Muscle of back (tissue), 13 donors: Measurements from ENCODE around the gene ARL14EP. TPM values are rescaled to one million over a fixed set of nuclear protein-coding genes. Genes with fewer than 3 reads are reported as not detected.

Source experiments
- DNase-seq, 3 donors: peaks; one replicate each; pipeline versions ENCODE4 v3.0.0 to v3.0.0-alpha.2; 2013
- long read RNA-seq, 9 donors: transcript quantifications; one replicate each; lab custom pipeline, GENCODE V29; 2026
- polyA plus RNA-seq, 10 donors: library from polyadenylated mRNA; unstranded; fragments of 120-200 nt; gene quantifications; one replicate each; pipeline ENCODE4 v1.2.1, GENCODE V29; 2013; ENCODE audit not compliant: insufficient read length in 10 of 10

The ARL14EP gene
- polyA plus RNA-seq = 10 to 100 TPM; 31.7 to 41.7 (median 36.8) TPM
- long read RNA-seq, donor 1, transcript ARL14EP-201 (4 exons, 2,430 nt) = major isoform, 11 of 15 reads
- long read RNA-seq, donor 1, partial matches to known transcripts = 0 of 15 reads
- long read RNA-seq, donor 1, other reads (novel, unspliced or antisense) = 0 of 15 reads
- long read RNA-seq, donor 2, transcript ARL14EP-201 (4 exons, 2,430 nt) = major isoform, 6 of 9 reads
- long read RNA-seq, donor 2, partial matches to known transcripts = 0 of 9 reads
- long read RNA-seq, donor 2, other reads (novel, unspliced or antisense) = 0 of 9 reads
- long read RNA-seq, donor 3 = 0 reads
- long read RNA-seq, donor 4, transcript ARL14EP-201 (4 exons, 2,430 nt) = major isoform, 7 of 12 reads
- long read RNA-seq, donor 4, transcript ARL14EP-203 (2 exons, 587 nt) = minor isoform, 5 of 12 reads
- long read RNA-seq, donor 4, partial matches to known transcripts = 0 of 12 reads
- long read RNA-seq, donor 4, other reads (novel, unspliced or antisense) = 0 of 12 reads
- long read RNA-seq, donor 5, transcript ARL14EP-201 (4 exons, 2,430 nt) = minor isoform, 6 of 14 reads
- long read RNA-seq, donor 5, transcript ARL14EP-203 (2 exons, 587 nt) = major isoform, 7 of 14 reads
- long read RNA-seq, donor 5, partial matches to known transcripts = 0 of 14 reads
- long read RNA-seq, donor 5, other reads (novel, unspliced or antisense) = 0 of 14 reads
- long read RNA-seq, donor 6, transcript ARL14EP-203 (2 exons, 587 nt) = minor isoform, 12 of 26 reads
- long read RNA-seq, donor 6, transcript ARL14EP-201 (4 exons, 2,430 nt) = major isoform, 14 of 26 reads
- long read RNA-seq, donor 6, partial matches to known transcripts = 0 of 26 reads
- long read RNA-seq, donor 6, other reads (novel, unspliced or antisense) = 0 of 26 reads
- long read RNA-seq, donor 7, transcript ARL14EP-201 (4 exons, 2,430 nt) = major isoform, 8 of 9 reads
- long read RNA-seq, donor 7, partial matches to known transcripts = 0 of 9 reads
- long read RNA-seq, donor 7, other reads (novel, unspliced or antisense) = 0 of 9 reads
- long read RNA-seq, donor 8, transcript ARL14EP-201 (4 exons, 2,430 nt) = major isoform, 5 of 28 reads
- long read RNA-seq, donor 8, partial matches to known transcripts = 19 of 28 reads
- long read RNA-seq, donor 8, other reads (novel, unspliced or antisense) = 0 of 28 reads
- long read RNA-seq, donor 9, partial matches to known transcripts = 0 of 4 reads
- long read RNA-seq, donor 9, other reads (novel, unspliced or antisense) = 0 of 4 reads

DNA sequence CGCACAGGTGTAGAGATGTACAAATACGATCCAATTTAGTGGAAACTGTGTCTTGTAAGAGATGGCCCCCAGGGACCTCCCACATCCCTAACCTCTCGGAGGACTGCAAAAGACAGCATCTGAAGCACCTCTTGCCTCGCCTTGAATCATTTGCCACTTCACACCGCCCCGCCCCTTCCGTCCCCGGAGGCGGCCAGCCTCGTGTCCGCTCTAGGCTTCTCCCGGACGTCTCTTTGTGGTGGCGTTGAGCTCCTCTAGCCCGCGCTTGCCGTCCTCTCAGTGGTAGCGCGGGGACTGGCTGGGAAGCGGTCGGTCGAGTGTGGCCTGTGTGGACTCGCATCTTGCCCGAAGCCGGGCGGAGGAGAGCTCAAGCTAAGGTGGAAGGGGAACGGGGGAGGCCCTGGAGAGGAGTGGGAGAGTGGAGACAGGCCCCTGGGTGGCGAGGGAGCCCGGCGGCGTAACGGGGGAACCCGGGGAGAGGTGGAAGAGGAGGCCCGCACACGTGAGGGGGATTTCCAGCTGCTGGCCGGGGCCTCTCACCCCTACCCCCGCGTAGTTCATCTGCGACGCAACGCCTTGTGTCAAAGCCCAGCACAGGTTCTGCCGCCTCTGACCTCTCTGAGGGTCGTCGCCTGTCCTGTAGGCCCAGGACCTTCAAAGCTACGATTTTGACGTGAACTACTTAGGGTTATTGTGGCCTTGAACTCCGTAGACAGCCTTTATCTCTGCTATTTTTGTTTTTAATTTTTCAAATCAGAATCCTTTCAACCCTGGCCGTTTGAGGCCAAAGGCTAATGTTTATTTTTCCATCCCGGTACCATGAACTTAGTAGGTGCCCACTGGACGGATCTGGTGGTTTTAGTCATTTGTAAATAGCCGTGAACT is at the start of gene ARL14EP:
Gene ARL14EP, plus strand, starts transcription at position 279 of the 885 bp plus-strand sequence. CDS start 7,845 bp downstream, outside the sequence.
- peak; percentile 94 to 97 (median 96) for DNase-seq

DNA sequence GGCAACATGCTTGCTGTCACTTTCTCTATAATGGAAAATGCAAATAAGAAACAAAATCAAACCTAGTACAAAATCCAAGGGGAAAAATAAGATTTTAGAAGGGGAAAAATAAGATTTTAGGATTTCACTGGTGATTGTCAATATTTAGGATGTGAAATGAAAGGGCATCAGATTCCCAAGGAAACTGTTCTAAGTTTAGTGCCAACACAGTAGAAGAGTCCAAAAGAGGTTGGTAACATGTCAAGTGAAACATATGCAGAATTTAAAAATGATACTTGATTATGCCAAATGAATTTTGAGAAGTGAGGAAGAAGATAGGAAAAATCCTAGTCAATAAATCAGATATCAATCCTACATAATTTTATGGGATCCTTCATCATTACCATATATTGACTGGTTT is 45.7 kb upstream of the ARL14EP start:
- DNase-seq = no peak

DNA sequence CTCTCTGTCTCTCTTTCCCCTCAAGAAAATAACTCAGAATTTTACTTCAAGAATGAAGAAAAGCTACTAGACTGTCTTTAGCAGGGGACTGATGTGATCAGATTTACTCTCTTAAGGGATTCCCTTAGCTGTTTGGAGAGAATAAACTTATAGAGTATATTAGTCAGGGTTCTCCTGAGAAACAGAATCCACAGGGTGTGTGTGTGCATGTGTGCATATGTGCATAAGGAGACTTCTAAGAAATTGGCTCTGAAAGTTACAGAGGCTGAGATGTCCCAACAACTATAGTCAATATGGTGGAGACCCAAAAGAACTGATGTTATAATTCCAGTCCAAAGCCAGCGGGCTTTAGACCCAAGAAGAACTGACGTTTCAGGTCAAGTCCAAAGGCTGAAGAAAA is 43.1 kb upstream of the ARL14EP start:
- no peak for DNase-seq

DNA sequence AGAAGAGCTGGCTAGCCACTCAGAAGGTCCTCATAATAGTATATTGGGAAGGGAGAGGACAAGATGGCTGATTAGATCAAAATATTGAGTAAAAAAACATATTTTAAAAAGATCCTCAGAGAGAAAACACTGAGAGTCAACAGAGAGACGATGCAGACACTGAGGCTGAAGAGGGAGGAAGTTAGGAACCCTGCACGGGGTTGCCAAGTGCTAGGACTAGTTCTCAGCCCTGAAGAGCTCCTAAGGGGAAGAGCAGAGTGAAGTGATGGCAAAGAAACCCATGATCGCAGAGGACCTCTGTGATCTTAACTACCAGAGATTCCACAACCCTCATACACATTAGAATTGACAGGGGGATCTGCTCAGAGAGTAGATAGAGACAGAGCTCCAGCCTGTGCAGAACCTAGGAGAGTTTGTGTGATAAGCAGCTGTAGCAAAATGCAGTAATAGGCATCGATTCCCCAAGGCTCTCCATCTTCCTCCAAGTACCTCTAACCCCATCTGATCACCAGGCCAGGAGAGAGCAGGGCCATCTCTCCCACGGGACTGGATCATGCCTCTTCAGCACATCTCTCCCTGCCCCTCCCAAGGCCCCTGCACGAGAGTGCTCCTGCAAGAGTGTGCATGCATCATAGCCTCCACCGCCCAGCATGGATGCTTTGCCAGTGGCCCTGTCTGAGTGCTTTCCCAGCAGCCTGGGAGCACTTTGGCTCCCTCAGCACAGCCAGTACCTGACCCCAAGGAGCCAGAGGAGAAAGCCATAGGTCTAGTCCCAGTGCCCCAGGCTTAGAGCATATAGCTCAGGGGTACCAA is 41.2 kb upstream of the ARL14EP start:
- DNase-seq = no peak

DNA sequence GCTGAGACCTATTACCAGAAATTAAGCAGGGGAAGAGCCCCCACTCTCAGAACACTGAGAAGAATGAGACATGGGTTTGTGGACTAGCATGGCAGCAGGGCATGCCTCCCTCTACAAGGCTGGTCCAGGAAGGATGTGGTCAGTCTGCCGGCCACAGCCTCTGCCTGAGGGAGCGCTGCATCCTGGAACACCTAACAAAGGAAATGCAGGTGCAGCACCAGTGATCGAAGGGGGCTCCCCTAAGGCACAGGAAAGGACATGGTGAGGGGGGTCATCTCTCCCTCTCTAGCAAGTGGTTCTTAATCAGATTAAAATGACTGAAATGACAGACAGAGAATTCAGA is 40.6 kb upstream of the ARL14EP start:
- no peak for DNase-seq

DNA sequence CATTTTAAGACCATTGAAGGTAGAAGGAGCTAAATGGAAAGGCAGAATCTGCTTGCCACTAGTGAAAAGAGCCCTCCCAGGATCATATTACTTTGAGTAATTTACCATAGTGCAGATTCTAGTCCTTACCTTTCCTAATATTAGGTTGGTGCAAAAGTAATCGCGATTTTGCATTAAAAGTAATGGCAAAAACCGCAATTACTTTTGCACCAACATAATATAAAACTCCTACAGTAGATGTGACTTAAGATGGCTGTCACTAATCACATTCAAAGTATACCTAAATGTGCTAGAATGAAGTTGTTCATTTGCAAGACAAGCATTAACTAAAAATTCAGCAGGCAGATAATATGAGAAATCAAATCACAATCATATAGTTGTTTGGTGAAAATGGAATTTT is 38.1 kb upstream of the ARL14EP start:
- DNase-seq = no peak

DNA sequence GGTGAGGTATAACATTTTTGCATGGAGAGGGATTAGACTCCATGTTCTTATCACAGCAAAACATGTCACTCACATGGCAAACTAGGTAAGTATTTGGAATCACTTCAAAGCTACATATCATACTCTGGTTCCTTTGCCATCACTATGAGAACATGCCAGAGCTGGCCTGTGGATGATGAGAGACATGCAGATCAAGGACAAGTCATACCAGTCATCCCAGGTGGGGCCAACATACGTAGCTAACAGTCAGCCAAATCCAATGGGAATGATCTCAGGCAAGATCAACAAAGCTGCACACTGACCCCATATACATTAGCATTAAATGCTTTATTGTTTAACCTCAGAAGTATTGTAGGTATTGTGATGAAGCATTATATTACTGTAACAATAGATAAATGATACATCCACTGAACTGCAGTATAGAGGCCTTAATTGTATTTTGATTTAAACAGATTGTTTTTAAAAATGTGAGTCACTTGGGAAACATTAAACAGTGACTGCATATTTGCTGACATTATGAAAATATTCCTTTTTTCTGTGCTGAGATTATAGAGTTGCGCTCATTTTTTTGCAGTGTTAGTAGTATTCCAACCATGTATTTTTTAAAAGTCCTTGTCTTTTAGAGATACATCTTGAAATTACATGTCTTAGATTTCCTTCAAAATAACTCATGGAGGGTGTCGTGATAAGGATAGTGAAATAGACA is 37.3 kb upstream of the ARL14EP start:
- DNase-seq = no peak

DNA sequence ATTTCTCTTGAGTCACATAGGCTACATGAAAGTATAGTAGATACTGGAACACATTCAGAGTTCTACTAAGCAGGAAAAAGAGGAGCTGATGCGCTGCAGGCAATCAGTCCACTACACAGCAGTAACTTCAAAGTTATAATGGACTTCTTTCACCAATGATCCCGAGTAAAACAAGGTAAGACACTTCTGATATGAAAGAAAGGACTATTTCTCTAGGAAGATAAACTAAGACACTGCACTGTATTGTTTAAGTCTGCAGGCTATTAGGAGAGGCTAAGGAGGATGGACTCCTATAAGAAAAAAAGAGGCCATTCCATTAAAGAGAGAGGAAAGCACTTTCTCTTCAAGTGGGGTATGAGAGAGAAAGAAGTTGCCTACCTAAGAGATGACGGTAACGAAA is 31.6 kb upstream of the ARL14EP start:
- no peak for DNase-seq

DNA sequence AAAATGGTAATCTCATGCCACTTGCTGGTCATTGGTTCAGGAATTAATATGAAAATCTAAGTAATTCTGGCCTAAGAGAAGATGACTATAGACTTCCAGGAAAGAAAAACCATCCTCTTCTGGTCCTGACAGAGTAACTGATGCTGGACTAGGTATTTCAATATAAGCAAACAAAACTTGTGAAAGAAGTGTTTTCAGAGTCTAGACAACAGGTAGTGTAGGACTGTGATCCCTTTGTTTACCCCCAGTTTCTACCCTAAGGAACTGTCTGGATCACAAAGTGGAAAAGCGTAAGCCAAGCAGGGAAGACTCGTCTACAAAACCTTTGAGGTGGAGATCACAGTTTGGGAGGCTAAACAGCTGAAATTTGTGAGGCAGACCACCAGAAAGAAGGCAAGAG is 30.4 kb upstream of the ARL14EP start:
- DNase-seq = no peak

DNA sequence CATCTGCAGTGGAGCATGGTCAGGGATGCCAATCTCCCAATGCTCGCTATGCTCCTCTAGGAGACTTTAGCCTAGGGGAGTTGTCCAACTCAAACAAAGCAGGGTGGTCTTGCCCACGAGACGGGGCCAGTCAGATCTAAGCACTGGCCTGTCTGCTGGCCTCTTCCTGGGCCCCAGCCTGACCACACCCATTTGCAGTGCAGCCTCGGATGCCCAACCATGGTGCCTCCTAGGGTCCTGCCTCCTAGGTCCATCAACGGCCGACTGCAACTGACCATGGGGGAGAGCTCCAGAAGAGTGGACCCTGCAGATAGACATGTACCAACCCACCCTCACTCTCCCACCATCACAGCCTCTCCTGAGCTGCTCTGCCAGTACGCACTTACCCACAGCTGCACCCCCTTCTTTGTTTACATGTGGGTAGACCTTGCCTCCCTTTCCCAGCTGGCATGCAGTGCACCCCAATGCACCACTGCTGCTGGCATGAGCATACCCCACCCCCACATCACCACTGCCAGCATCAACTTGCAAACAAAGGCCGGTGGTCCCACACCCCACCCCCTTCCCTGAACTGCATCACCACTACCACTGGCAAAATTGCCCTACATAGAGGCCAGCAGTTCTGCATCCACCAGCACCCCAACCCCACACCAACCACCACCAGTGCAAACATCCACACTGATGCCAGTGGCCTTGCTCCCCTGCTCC is 27.6 kb upstream of the ARL14EP start:
- no peak for DNase-seq

DNA sequence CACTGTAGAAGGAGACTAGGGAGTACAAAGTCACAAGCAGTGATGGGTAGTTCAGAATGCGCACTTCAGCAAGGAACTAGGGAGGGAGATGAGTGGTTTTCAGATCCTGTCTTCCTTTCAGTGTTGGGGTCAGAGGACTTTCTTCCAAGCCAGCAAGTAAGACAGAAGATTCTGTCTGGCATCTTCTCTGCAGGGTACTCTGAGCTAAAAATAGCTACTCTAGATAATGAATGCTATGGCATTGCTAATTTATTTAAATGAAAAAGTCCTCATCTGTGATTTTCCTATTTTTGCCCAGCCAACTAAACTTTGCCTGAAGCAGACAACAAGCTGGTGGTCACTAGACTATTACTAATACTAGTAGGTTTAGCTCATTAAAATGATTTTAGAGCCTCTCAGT is 18.3 kb upstream of the ARL14EP start:
- DNase-seq = no peak

DNA sequence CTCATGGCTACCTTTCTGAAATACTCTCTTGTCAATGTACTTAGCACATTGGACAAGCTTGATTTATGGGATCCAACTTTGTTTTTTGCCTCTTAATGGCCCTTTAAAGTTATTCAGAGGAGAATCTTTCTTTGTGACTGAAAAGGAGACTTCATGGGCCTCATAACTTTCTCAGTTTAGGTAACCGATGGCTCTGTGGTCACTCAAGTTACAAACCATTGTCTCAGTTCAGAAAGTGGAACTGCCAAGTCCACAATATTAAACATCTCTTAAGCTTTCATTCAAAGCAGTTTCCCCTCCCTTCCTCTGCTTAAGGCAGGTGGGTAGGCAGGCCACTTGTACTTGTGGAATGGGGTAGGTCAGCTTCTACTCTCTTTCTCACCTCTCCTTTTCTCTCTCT is 12.3 kb upstream of the ARL14EP start:
- DNase-seq = no peak

DNA sequence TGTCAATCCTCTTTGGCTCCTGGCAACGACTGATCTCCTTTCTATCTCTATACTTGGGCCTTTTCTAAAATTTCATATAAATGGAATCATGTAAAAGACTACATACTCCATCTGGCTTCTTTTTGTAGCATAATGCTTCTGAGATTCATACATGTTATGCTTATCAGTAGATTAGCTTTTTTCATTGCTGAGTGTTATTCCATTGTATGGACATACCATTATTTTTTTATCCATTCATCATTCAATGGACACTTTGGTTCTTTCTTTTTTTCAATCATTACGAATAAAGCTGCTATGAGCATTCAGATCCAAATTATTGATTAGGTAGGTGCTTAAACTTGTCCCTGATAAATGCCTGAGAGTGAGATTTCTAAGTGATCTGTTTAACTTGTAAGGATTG is 11.7 kb upstream of the ARL14EP start:
- no peak for DNase-seq

DNA sequence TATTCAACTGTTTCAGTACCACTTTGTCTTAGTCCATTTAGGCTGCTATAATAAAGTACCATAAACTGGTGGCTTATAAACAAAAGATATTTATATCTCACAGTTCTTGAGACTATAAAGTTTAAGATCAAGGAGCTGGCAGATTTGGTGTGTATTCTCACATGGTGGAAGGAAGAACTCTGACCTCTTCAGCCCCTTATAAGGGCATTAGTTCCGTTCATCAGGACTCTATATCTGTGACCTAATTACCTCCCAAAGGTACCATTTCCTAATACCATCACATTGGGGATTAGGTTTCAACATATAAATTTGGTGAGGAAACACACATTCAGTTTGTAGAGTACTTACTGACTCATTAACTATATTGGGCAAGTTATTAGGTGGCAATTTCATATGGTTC is 10.7 kb upstream of the ARL14EP start:
- DNase-seq = no peak

DNA sequence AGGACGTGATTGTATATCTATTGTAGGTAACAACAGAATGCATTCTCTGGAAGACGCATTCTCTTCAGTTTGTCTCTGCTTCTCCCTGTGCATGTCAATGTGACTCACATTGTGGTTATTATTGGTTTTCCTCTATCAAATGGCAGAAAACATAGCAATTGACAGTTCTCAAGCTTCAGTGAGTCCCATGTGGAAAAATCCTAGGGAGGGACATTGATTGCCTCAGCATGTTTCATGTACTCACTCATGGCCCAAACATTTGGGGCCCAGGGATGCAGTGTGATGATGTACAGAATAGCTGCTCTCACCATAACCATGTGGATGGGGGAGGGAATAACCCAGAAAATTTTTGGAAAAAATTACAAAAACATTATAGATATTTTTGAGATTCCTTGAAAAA is 9.3 kb upstream of the ARL14EP start:
- DNase-seq = no peak

DNA sequence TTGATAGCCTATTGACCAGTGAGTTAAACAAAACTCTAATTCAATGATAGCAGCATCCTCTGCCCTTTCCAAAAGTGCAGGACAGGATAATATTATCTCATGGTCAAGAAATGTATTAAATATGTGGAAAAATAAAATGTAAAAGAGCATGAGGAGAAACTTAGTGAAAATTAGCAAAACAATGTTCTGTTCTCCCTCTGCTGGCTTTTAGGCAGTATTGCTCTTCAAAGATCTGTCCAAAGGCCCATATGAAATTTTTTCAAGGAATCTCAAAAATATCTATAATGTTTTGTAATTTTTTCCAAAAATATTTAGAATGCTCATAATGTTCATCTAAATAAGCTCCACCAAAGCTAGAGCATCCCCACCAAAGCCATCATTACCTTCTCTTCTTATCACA is 8.3 kb upstream of the ARL14EP start:
- peak in 1 of 3 donors; percentile 10 for DNase-seq

DNA sequence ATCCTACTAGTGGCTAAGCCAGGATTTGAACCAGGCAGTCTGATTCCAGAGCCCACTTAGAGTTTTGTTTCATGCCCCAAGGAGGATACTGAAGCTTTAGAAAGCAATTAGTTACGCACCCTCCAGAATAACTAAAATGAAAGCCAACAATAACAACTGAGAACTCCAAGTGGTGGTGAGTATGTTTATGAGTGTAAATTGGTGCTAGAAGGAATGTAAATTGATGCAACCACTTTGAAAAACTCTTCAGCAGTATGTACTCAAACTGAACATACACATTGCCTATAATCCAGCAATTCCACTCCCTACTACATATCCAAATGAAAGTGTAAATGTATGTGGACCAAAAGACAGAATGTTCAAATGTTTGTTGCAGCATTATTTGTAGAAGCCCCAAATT is 6.7 kb upstream of the ARL14EP start:
- DNase-seq = no peak

DNA sequence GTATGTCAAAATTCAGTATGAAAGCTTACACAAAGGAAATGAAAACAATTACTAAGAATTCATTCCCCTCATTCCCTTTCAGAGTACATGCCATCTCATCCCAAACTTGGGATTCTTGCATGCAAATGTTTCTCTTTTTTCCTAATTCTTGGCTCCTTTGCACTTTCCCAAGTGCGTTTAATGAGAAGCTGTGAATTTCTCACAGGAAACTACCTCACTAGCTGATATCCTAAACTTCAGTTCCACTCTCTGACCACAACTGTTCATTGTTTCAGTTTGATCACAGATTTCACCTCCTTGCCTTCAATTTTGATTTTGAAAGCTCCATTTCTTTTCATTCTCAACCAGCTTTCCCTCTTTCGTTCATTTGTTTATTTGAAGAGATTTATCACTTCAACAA is 5.9 kb upstream of the ARL14EP start:
- DNase-seq = no peak

DNA sequence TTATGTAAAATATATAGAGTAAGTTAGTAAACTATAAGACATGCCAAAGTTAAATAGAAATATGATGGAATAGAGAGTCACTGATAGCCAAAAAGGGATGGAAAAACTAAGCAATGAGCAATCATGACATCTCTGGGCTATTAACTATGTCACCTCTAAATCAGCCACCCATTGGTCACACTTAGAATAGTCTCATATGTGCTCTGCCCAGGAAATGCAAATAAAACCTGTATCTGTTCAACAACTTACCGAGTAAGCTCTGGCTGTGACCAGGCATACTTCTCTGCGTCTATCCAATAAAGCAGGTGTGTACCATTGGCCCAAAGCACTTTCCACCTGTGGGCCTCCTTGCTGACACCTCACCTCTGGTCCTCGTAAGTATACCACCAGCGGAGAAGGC is 1.6 kb upstream of the ARL14EP start:
- no peak for DNase-seq
